ENCODE results near the gene DHDDS. TPM values are rescaled to one million over a fixed set of nuclear protein-coding genes. Genes with fewer than 3 reads are reported as not detected.

Gene DHDDS
- total RNA-seq, 4 donors from 2014 or later, result 67.1 to 146 (median 79.5) TPM

DNA sequence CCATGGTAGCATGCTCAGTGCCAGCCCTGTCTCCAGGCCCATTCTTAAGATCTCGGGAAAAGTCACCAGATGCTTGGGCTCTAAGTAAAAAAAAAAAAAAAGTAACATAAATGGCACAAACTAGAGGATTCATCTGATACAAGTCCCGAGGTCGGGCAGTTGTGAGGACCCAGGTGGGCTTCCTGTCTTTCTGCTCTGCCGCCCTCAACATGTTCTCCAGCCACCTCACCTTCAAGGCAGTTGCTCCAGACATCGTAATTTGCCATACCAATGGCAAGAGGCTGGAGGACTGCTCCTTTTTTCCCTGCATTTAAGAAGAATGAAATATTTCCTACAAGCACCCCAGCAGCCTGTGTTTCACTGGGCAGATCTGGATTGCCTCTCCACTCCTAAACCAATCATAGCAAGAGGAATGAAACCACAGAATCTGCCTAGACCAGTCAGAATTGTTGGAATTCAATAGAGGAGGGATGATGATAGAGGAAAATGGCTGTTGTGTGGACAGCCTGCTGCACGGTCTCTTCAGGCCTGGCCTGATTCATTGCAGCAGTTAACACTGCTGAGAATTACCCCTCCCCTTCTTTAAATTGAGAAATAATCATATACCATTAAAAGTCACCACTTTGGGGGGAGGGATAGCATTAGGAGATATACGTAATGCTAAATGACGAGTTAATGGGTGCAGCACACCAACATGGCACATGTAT, 45.5 kb downstream of the DHDDS start:
- TF ChIP-seq, protein P1, sequence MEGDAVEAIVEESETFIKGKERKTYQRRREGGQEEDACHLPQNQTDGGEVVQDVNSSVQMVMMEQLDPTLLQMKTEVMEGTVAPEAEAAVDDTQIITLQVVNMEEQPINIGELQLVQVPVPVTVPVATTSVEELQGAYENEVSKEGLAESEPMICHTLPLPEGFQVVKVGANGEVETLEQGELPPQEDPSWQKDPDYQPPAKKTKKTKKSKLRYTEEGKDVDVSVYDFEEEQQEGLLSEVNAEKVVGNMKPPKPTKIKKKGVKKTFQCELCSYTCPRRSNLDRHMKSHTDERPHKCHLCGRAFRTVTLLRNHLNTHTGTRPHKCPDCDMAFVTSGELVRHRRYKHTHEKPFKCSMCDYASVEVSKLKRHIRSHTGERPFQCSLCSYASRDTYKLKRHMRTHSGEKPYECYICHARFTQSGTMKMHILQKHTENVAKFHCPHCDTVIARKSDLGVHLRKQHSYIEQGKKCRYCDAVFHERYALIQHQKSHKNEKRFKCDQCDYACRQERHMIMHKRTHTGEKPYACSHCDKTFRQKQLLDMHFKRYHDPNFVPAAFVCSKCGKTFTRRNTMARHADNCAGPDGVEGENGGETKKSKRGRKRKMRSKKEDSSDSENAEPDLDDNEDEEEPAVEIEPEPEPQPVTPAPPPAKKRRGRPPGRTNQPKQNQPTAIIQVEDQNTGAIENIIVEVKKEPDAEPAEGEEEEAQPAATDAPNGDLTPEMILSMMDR (IDR thresholded peaks at IDR 0.05; ENCODE audit: low read depth), result no peak

DNA sequence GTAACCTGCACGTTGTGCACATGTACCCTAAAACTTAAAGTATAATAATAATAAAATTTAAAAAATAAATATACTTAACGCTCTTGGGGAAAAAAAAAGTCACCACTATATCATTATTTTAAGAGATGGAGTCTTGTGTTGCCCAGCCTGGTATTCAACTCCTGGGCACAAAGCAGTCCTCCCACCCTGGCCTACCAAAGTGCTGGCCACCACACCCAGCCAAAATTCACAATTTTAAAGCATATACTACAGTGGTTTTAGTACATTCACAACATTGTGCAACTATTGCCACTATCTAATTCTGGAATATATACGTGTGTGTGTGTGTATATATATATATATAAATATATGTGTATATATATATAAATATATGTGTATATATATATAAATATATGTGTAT, 46.0 kb downstream of the DHDDS start:
- TF ChIP-seq, protein P1 (IDR thresholded peaks at IDR 0.05; ENCODE audit: low read depth), result no peak

DNA sequence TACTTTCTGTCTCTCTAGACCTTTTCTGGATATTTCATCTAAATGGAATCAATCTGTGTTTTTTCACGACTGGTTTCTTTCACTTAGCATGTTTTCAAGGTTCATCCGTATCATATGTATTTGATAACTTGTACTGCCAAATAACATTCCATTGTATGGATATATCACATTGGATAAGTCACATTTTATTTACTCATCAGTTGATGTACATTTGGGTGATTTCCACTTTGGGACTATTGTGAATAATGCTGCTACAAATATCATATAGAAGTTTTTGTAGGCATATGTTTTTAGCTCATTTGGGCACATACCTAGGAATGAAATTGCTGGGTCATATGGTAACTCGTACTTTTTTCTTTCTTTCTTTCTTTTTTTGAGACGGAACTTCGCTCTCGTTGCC, 46.9 kb downstream of the DHDDS start:
- TF ChIP-seq, protein P1 (IDR thresholded peaks at IDR 0.05; ENCODE audit: low read depth), result no peak

DNA sequence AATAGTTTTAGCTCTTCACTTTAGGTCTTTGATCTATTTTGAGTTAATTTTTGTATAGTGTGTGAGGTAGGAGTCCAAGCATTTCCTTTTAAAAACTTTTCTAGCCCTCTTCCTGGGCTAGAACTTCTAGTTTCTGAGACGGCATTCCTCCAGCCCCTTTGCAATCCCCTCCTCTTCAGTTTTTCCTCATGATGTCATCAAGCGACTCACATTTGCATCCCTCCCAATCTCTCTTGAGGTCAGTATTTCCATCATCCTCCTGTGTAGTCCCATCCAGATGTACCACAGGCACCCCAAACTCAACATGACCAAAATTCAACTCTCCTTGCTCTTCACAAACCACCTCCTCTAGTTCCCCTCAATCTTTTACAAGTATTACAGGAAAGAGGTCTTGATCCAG, 50.8 kb downstream of the DHDDS start:
- TF ChIP-seq, protein P1 (IDR thresholded peaks at IDR 0.05; ENCODE audit: low read depth), result no peak

DNA sequence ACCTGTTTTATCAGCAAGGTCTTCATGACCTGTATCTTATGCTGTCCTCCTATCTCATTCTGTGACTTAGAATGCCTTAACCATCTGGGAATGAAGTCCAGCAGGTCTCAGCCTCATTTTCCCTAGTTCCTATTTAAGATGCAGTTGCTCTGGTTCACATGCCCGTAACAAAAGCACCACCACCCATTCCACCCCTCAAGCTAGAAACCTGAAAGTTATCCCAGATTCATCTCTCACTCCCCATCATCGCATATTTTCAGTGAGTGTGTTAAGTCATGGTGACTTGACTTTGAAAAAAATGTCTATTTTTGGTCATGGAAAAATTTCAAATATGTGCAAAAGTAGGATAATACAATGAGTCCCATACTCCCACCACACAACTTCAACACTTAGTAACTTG, 51.9 kb downstream of the DHDDS start:
- TF ChIP-seq, protein P1 (IDR thresholded peaks at IDR 0.05; ENCODE audit: low read depth), result no peak

DNA sequence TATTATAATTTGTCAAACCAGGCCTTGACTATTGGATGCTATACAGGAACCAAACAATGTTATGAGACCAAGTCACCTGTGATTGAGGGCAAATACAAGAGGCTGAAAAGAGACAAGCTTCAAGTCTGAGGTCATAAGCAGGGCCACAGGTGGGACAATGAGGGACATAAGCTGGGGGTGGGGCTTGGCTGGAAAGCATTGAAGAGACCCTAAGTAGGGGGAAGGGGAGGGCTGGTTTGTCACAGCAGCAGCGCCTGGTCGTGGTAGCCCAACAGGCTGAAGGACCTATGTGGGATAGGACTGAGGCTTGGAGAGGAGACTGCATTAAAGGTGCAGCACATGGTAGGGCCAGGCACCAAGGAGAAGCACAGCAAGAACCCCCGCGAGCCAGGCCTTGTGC, 58.0 kb downstream of the DHDDS start:
- TF ChIP-seq, protein P1 (IDR thresholded peaks at IDR 0.05; ENCODE audit: low read depth), result no peak

DNA sequence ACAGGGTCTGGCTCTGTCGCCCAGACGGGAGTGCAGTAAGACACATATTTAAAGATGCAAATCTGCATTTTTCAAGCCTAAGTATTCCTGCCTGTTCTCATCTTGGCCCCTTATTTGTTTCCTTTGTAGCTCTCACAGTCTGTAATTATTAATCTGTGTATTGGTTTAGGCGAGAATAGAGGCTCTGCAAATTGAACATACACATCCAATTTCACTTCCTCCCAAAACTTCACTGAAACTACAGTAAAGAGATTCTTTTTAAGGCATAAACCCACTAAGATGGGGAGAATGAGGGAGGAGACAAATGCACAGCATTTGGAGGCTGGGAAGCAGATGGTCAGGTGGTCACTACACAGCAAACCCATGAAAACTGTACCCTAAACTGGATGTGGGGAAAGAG, 61.1 kb downstream of the DHDDS start:
- TF ChIP-seq, protein P1 (IDR thresholded peaks at IDR 0.05; ENCODE audit: low read depth), result no peak
